Thyroid gland (tissue), 4 donors: ENCODE data around the gene MGLL. TPM values are rescaled to one million over a fixed set of nuclear protein-coding genes. Genes with fewer than 3 reads are reported as not detected.

Experiments
- DNase-seq, 2 donors: peaks; one replicate each; pipeline ENCODE4 v3.0.0-alpha.2; 2019
- H3K27ac ChIP-seq, 3 donors: fragments of 200-600 bp; sonication (generic); 1 replicate in 2 of 3; 2 replicates in 1 of 3; pipeline ENCODE4 v1.5.1; 2016 to 2019; ENCODE audit warnings: mild to moderate bottlenecking in 1 of 3, moderate library complexity in 1 of 3
- H3K27me3 ChIP-seq: fragments of 200-600 bp; sonication (generic); one replicate; pipeline ENCODE4 v1.5.1; 2019
- H3K36me3 ChIP-seq, 2 donors: fragments of 200-600 bp; sonication (generic); one replicate each; pipeline ENCODE4 v1.5.1; 2016 to 2019
- H3K4me1 ChIP-seq, 2 donors: fragments of 200-600 bp; sonication (generic); one replicate each; pipeline ENCODE4 v1.5.1; 2017 to 2019
- H3K4me3 ChIP-seq, 3 donors: fragments of 200-600 bp; sonication (generic); replicated peaks in 1 of 3; 1 replicate in 2 of 3; 2 replicates in 1 of 3; pipeline ENCODE4 v1.5.1; 2016; ENCODE audit warnings: mild to moderate bottlenecking in 1 of 3
- H3K9me3 ChIP-seq: fragments of 200-600 bp; sonication (generic); one replicate; pipeline ENCODE4 v1.5.1; 2017
- CTCF ChIP-seq, 6 experiments: fragments of 200-600 bp in 3 of 6; fragments of 450-650 bp in 3 of 6; sonication (generic) in 3 of 6; IDR thresholded peaks; one replicate each; pipeline ENCODE4 v1.5.1; 2016 to 2019; ENCODE audit warnings: antibody characterized with exemption in 6 of 6, mild to moderate bottlenecking in 2 of 6, inconsistent platforms in 1 of 6, moderate library complexity in 1 of 6
- POLR2A ChIP-seq, 2 donors: fragments of 450-650 bp; IDR thresholded peaks; one replicate each; pipeline ENCODE4 v1.6.1; 2017; ENCODE audit warnings: antibody characterized with exemption in 2 of 2, mild to moderate bottlenecking in 2 of 2, moderate library complexity in 1 of 2
- WGBS, 2 donors: methylation state at CpG; one replicate each; pipeline ENCODE4 v1.1.5; 2017; 5-methylcytosine and 5-hydroxymethylcytosine counted together
- intact Hi-C: fragments of 100-400 bp; cut with DNase I; formaldehyde crosslinking; loops from one replicate; pipeline ENCODE4 v1.15.1; 2023
- total RNA-seq, 4 donors: library from RNA; depleted of rRNA; stranded (reverse); fragments of >200 nt; gene quantifications; one replicate each; pipeline ENCODE4 v1.2.3, GENCODE V29; 2016

MGLL gene
- total RNA-seq, 4 donors from 2014 or later, result 12.4 to 24.7 (median 18.4) TPM

GRCh38 chr3:127698286-127698685 lies 124.0 kb downstream of the MGLL start:
- H3K4me3 ChIP-seq, result no peak overlapping the region
- DNase-seq, result no peak
- H3K4me1 ChIP-seq, result peaks cover 15 to 44% of the 10 kb centered on the region in 2 donors
- no peak for TF ChIP-seq POLR2A (IDR thresholded peaks at IDR 0.05)
- no peak for TF ChIP-seq CTCF (IDR thresholded peaks at IDR 0.05)
- H3K27ac ChIP-seq, result peak overlapping the region; percentile 29 to 93 (median 87)
- intact Hi-C loops, result no loop called here
- 86 to 90% methylated on average over 3 of the region's 3 CpGs for WGBS, 2 donors
- H3K9me3 ChIP-seq, result no peaks in the 10 kb centered on the region
- no peaks in the 10 kb centered on the region for H3K36me3 ChIP-seq
- no peaks in the 10 kb centered on the region for H3K27me3 ChIP-seq

GRCh38 chr3:127697551-127698240 lies 124.6 kb downstream of the MGLL start:
- Histone ChIP-seq H3K27me3 (no peaks in the 10 kb centered on the region), H3K36me3 (no peaks in the 10 kb centered on the region), H3K4me3 (no peak overlapping the region), H3K9me3 (no peaks in the 10 kb centered on the region), H3K4me1 (peaks cover 15 to 44% of the 10 kb centered on the region in 2 donors), H3K27ac (peak overlapping the region; percentile 29 to 93 (median 87))
- intact Hi-C loops, result no loop called here
- no peak for TF ChIP-seq CTCF (IDR thresholded peaks at IDR 0.05)
- no peak for TF ChIP-seq POLR2A (IDR thresholded peaks at IDR 0.05)
- WGBS, 2 donors, result 39 to 49% methylated on average over 9 to 12 of the region's 16 CpGs
- peak; percentile 45 to 49 for DNase-seq

- H3K27ac ChIP-seq, result no peak overlapping the region
- intact Hi-C loops, result no loop called here
- no peaks in the 10 kb centered on the region for H3K36me3 ChIP-seq
- H3K27me3 ChIP-seq, result no peaks in the 10 kb centered on the region
- WGBS, 2 donors, result 75 to 81% methylated on average over 15 to 17 of the region's 17 CpGs
- peaks cover 14 to 37% of the 10 kb centered on the region in 2 donors for H3K4me1 ChIP-seq
- TF ChIP-seq POLR2A (IDR thresholded peaks at IDR 0.05) (no peak), CTCF (IDR thresholded peaks at IDR 0.05) (peak in 4 of 6 experiments; percentile 18 to 49 (median 32))
- no peak overlapping the region for H3K4me3 ChIP-seq
- DNase-seq, result peak; percentile 69 to 74
- no peaks in the 10 kb centered on the region for H3K9me3 ChIP-seq
These were observed 127.7 kb downstream of the MGLL start for GRCh38 chr3:127694467-127695215.

GRCh38 chr3:127693336-127693843 lies 128.9 kb downstream of the MGLL start:
- Histone ChIP-seq H3K9me3 (no peaks in the 10 kb centered on the region), H3K4me1 (peaks cover 10 to 26% of the 10 kb centered on the region in 2 donors), H3K4me3 (no peak overlapping the region), H3K36me3 (no peaks in the 10 kb centered on the region), H3K27ac (no peak overlapping the region), H3K27me3 (no peaks in the 10 kb centered on the region)
- TF ChIP-seq CTCF (IDR thresholded peaks at IDR 0.05) (no peak), POLR2A (IDR thresholded peaks at IDR 0.05) (no peak)
- intact Hi-C loops, result no loop called here
- DNase-seq, result no peak
- WGBS, 2 donors, result 81 to 92% methylated on average over 7 of the region's 7 CpGs
